HepG2 (cell line): ENCODE data around the gene PUS1. TPM values are rescaled to one million over a fixed set of nuclear protein-coding genes. Genes with fewer than 3 reads are reported as not detected.

Source experiments
- ATAC-seq: fragments of 200-7000 bp; cut with Tn5 transposase; 3 replicates; pipeline ENCODE4 v1.9.1; 2020; ENCODE audit warnings: mild to moderate bottlenecking, moderate library complexity
- BruUV-seq: library from RNA; stranded (reverse); fragments of 400-500 nt; replicated peaks from 2 replicates; lab custom pipeline; 2021; lab: Mats Ljungman, UMichigan
- CTCF ChIA-PET: fragments of 300-600 bp; formaldehyde crosslinking; extraction: SDS; loops from one replicate; lab custom pipeline; 2021; ENCODE audit warnings: low total read pairs, inconsistent platforms, low intra/inter-chr PET ratio; lab: Yijun Ruan, JAX
- POLR2A ChIA-PET: fragments of 350-600 bp; sonication (Branson Sonifier 250); formaldehyde crosslinking; loops from one replicate; lab custom pipeline; 2020; ENCODE audit warnings: antibody characterized with exemption, inconsistent platforms; lab: Yijun Ruan, JAX
- DNase-seq: peaks from one replicate; pipeline ENCODE4 v3.0.0-alpha.2; 2015; ENCODE audit warnings: low spot score
- FAIRE-seq: peaks from 3 replicates; lab custom pipeline; 2011; peaks lifted over from hg19 to GRCh38; lab: Jason Lieb, UNC
- H2AFZ ChIP-seq: one replicate; pipeline ENCODE4 v1.6.1; 2011; ENCODE audit warnings: low read length, inconsistent platforms
- H3K27ac ChIP-seq: fragments of 300-600 bp; 3 replicates; pipeline ENCODE4 v1.8.0; 2011; ENCODE audit warnings: mixed run types, mild to moderate bottlenecking, mixed read lengths, low read length, inconsistent platforms; ENCODE audit not compliant: insufficient read depth; ENCODE audit errors: extremely low read length
- H3K27me3 ChIP-seq, 2 experiments: fragments of 200-600 bp in 1 of 2; 2 replicates in 1 of 2; 3 replicates in 1 of 2; pipeline versions ENCODE4 v1.6.0 to v1.8.0; 2011; ENCODE audit warnings: low read length in 2 of 2, mild to moderate bottlenecking in 2 of 2, moderate library complexity in 2 of 2, inconsistent platforms in 1 of 2; ENCODE audit not compliant: insufficient read depth in 2 of 2, control insufficient read depth in 1 of 2
- H3K36me3 ChIP-seq, 2 experiments: fragments of 200-600 bp in 1 of 2; replicated peaks in 1 of 2; 2 replicates in 1 of 2; 3 replicates in 1 of 2; pipeline versions ENCODE4 v1.5.1 to v1.8.0; 2011; ENCODE audit warnings: low read length in 2 of 2, inconsistent platforms in 1 of 2; ENCODE audit not compliant: insufficient read depth in 2 of 2, control insufficient read depth in 1 of 2
- H3K4me1 ChIP-seq: 2 replicates; pipeline ENCODE4 v1.5.1; 2012; ENCODE audit warnings: low read length, inconsistent platforms; ENCODE audit not compliant: insufficient read depth
- H3K4me2 ChIP-seq: 2 replicates; pipeline ENCODE4 v1.6.0; 2011; ENCODE audit warnings: low read depth, low read length, inconsistent platforms
- H3K4me3 ChIP-seq, 3 experiments: fragments of 200-600 bp in 1 of 3; sonication (generic), shearing (Covaris generic) in 1 of 3; replicated peaks in 1 of 3; 2 replicates each; pipeline ENCODE4 v1.5.1; 2011 to 2016; ENCODE audit warnings: low read length in 3 of 3, inconsistent platforms in 2 of 3, low read depth in 2 of 3, mild to moderate bottlenecking in 2 of 3, control low read depth in 1 of 3, mixed read lengths in 1 of 3; ENCODE audit not compliant: insufficient read depth in 1 of 3
- H3K79me2 ChIP-seq: one replicate; pipeline ENCODE4 v1.6.1; 2011; ENCODE audit warnings: low read length, inconsistent platforms; ENCODE audit not compliant: insufficient read depth
- H3K9ac ChIP-seq: 2 replicates; pipeline ENCODE4 v1.6.0; 2011; ENCODE audit warnings: mild to moderate bottlenecking, low read depth, low read length, inconsistent platforms; ENCODE audit not compliant: insufficient read depth
- H3K9me3 ChIP-seq: 2 replicates; pipeline ENCODE4 v1.5.1; 2012; ENCODE audit warnings: mild to moderate bottlenecking, low read length
- H4K20me1 ChIP-seq: 2 replicates; pipeline ENCODE4 v1.6.0; 2011; ENCODE audit warnings: inconsistent platforms, mild to moderate bottlenecking, low read length, moderate library complexity; ENCODE audit not compliant: insufficient read depth
- CTCF ChIP-seq: sonication (generic); formaldehyde crosslinking; IDR thresholded peaks from 2 replicates; pipeline ENCODE4 v1.5.0; 2020; ENCODE audit warnings: mild to moderate bottlenecking, missing genetic modification reagents, moderate library complexity
- E2F2 ChIP-seq: sonication (generic); formaldehyde crosslinking; IDR thresholded peaks from 2 replicates; pipeline ENCODE4 v1.4.0; 2020; ENCODE audit warnings: missing genetic modification reagents, borderline replicate concordance
- E2F5 ChIP-seq: sonication (generic); formaldehyde crosslinking; conservative IDR thresholded peaks from 2 replicates; pipeline ENCODE4 v1.4.0; 2020; ENCODE audit warnings: missing genetic modification reagents
- HNF4A ChIP-seq: sonication (generic); formaldehyde crosslinking; IDR thresholded peaks from 2 replicates; pipeline ENCODE4 v1.4.0; 2020; ENCODE audit warnings: missing genetic modification reagents
- MXD4 ChIP-seq: IDR thresholded peaks from 2 replicates; pipeline ENCODE4 v1.6.1; 2016; ENCODE audit warnings: mild to moderate bottlenecking, missing biosample characterization, missing genetic modification reagents
- MZF1 ChIP-seq: sonication (generic); formaldehyde crosslinking; IDR thresholded peaks from 2 replicates; pipeline ENCODE4 v1.8.1; 2023; ENCODE audit warnings: mild to moderate bottlenecking, missing genetic modification reagents, borderline replicate concordance
- NFYB ChIP-seq: sonication (generic); formaldehyde crosslinking; IDR thresholded peaks from 2 replicates; pipeline ENCODE4 v1.4.0; 2020; ENCODE audit warnings: missing genetic modification reagents
- SMARCE1 ChIP-seq: fragments of 450-650 bp; IDR thresholded peaks from 2 replicates; pipeline ENCODE4 v1.6.1; 2017; ENCODE audit warnings: borderline replicate concordance
- STAG1 ChIP-seq: sonication (generic); formaldehyde crosslinking; IDR thresholded peaks from 2 replicates; pipeline ENCODE4 v1.4.0; 2020; ENCODE audit warnings: missing genetic modification reagents
- THAP7 ChIP-seq: sonication (generic); formaldehyde crosslinking; IDR thresholded peaks from 2 replicates; pipeline ENCODE4 v1.8.1; 2023; ENCODE audit warnings: mild to moderate bottlenecking, missing genetic modification reagents
- ZBTB20 ChIP-seq: sonication (generic); formaldehyde crosslinking; IDR thresholded peaks from 2 replicates; pipeline ENCODE4 v1.8.1; 2023; ENCODE audit warnings: missing genetic modification reagents, low read depth, mild to moderate bottlenecking, borderline replicate concordance
- WGBS: methylation state at CpG from one replicate; pipeline ENCODE4 v1.1.6; 2017; ENCODE audit warnings: low lambda C conversion rate; 5-methylcytosine and 5-hydroxymethylcytosine counted together
- in situ Hi-C: cut with HindIII; loops from 2 replicates; pipeline ENCODE4 v1.10.0; 2017; ENCODE audit warnings: low pct_unique_long_range_greater_than_20kb; ENCODE audit not compliant: extremely low pct_ligation_motif_present
- intact Hi-C: fragments of 100-400 bp; cut with micrococcal nuclease; formaldehyde crosslinking; loops from one replicate; pipeline ENCODE4 v1.10.0; 2022; ENCODE audit not compliant: unreplicated experiment
- polyA plus RNA-seq, 8 experiments: library from polyadenylated mRNA; depleted of rRNA in 3 of 8; stranded (reverse) in 7 of 8; unstranded in 1 of 8; fragments of >200 nt; fragmentation: Illumina TruSeq in 4 of 8; extraction: Trizol in 4 of 8; gene quantifications; 2 replicates each; pipeline versions ENCODE4 v1.2.1 to v1.2.3, GENCODE V29; 2011 to 2016; ENCODE audit warnings: low read depth in 4 of 8, missing spikeins in 1 of 8, mixed read lengths in 1 of 8; ENCODE audit not compliant: insufficient read depth in 1 of 8
- total RNA-seq, 5 experiments: library from RNA; depleted of rRNA; stranded (reverse); fragments of >200 nt; fragmentation: Illumina TruSeq; extraction: Trizol; gene quantifications; 2 replicates each; pipeline ENCODE4 v1.2.3, GENCODE V29; 2016; ENCODE audit warnings: low read depth in 1 of 5

PUS1 gene
- total and polyA plus RNA-seq, 2 of the 13 experiments (the other 11 are each of a cell fraction or from before 2014, with no cell fraction given), result 19.2 to 24.7 TPM

GRCh38 chr12:131979606-131980005 is 50.5 kb downstream of the PUS1 start (continued):
- TF ChIP-seq MZF1 (CRISPR knock-in tag), result no peak
- TF ChIP-seq NFYB (CRISPR knock-in tag), result no peak

- ChIA-PET CTCF (no interaction called here), POLR2A (no interaction called here)
- Histone ChIP-seq H3K27me3 (no peaks in the 10 kb centered on the region), H3K79me2 (peaks cover 15% of the 10 kb centered on the region), H3K9me3 (no peaks in the 10 kb centered on the region), H4K20me1 (no peaks in the 10 kb centered on the region), H2AFZ (no peak overlapping the region), H3K4me1 (no peaks in the 10 kb centered on the region), H3K27ac (no peak overlapping the region), H3K4me2 (no peak overlapping the region), H3K4me3 (no peak overlapping the region), H3K9ac (no peak overlapping the region), H3K36me3 (peaks cover 19 to 51% of the 10 kb centered on the region in 2 experiments)
- ATAC-seq (no peak), DNase-seq (no peak), FAIRE-seq (peak; percentile 58)
- WGBS, result 89% methylated on average over 3 of the region's 3 CpGs
- intact Hi-C loops (no loop called here), in situ Hi-C loops (no loop called here)
- TSS peak; percentile 30 for BruUV-seq
- TF ChIP-seq CTCF (CRISPR knock-in tag) (0 out of 2 replicates have a peak, but pooled peaks have one; percentile 24), STAG1 (CRISPR knock-in tag) (peak; percentile 36), MXD4 (CRISPR knock-in tag) (no peak)
Measured at GRCh38 chr12:131980263-131980662, 51.2 kb downstream of the PUS1 start.

GRCh38 chr12:131981388-131981787 is 52.3 kb downstream of the PUS1 start:
- Histone ChIP-seq H3K27me3 (no peaks in the 10 kb centered on the region), H3K4me1 (no peaks in the 10 kb centered on the region), H4K20me1 (no peaks in the 10 kb centered on the region), H3K9ac (no peak overlapping the region), H3K27ac (no peak overlapping the region), H3K4me2 (no peak overlapping the region), H3K4me3 (no peak overlapping the region), H3K9me3 (no peaks in the 10 kb centered on the region), H3K79me2 (peaks cover 5% of the 10 kb centered on the region), H2AFZ (no peak overlapping the region), H3K36me3 (peaks cover 22 to 56% of the 10 kb centered on the region in 2 experiments)
- no peak for TF ChIP-seq HNF4A (CRISPR knock-in tag)
- TF ChIP-seq E2F2 (CRISPR knock-in tag), result no peak
- TF ChIP-seq ZBTB20 (CRISPR knock-in tag), result no peak
- TF ChIP-seq THAP7, result no peak
- TF ChIP-seq SMARCE1, result no peak
- TF ChIP-seq E2F5 (CRISPR knock-in tag), result no peak
- POLR2A ChIA-PET, result no interaction called here
- intact Hi-C loops, result no loop called here
- CTCF ChIA-PET, result no interaction called here
- DNase-seq, result no peak
- 96% methylated on average over 10 of the region's 10 CpGs for WGBS
- no peak for FAIRE-seq
- ATAC-seq, result no peak
- no TSS peak for BruUV-seq
- in situ Hi-C loops, result no loop called here
